HCT116 (cell line): Measurements from ENCODE around the gene A4GALT. TPM values are rescaled to one million over a fixed set of nuclear protein-coding genes. Genes with fewer than 3 reads are reported as not detected.

Source experiments
- ATAC-seq: fragments of 200-7000 bp; cut with Tn5 transposase; 2 replicates; pipeline ENCODE4 v1.9.1; 2020; ENCODE audit warnings: mild to moderate bottlenecking, moderate library complexity
- BruUV-seq: library from RNA; stranded (reverse); fragments of 400-500 nt; replicated peaks from 2 replicates; lab custom pipeline; 2021; lab: Mats Ljungman, UMichigan
- CTCF ChIA-PET: fragments of 300-600 bp; sonication (Branson Sonifier 250); formaldehyde crosslinking; loops from one replicate; lab custom pipeline; 2021; ENCODE audit warnings: antibody characterized with exemption; lab: Charles Lee
- POLR2A ChIA-PET: fragments of 300-600, 350-600 bp; sonication (Branson Sonifier 250); formaldehyde crosslinking; loops from one replicate; lab custom pipeline; 2021; ENCODE audit warnings: antibody characterized with exemption; lab: Charles Lee
- RAD21 ChIA-PET, 2 experiments: fragments of 300-600 bp; sonication (Branson Sonifier 250); formaldehyde crosslinking; loops; one replicate each; lab custom pipeline; 2023; ENCODE audit warnings: low total read pairs in 2 of 2; ENCODE audit not compliant: uncharacterized antibody in 2 of 2, unreplicated experiment in 2 of 2, low non-redundant PET in 1 of 2; lab: Charles Lee
- DNase-seq: peaks from one replicate; pipeline ENCODE4 v3.0.0-alpha.2; 2010; ENCODE audit warnings: low read depth, low spot score
- H2AFZ ChIP-seq: fragments of 200-600 bp; shearing (Covaris generic), sonication (generic); 2 replicates; pipeline ENCODE4 v1.6.1; 2017; ENCODE audit warnings: low read depth, mixed run types, mixed read lengths, antibody characterized with exemption, low read length; ENCODE audit not compliant: poor library complexity, severe bottlenecking
- H3K27ac ChIP-seq: 2 replicates; pipeline ENCODE4 v1.5.1; 2012; ENCODE audit warnings: low read depth, low read length
- H3K27me3 ChIP-seq: fragments of 200-600 bp; sonication (generic); 2 replicates; pipeline ENCODE4 v1.6.1; 2016; ENCODE audit warnings: mixed run types, low read length, mixed read lengths; ENCODE audit not compliant: insufficient read depth
- H3K36me3 ChIP-seq, 2 experiments: fragments of 200-500 bp in 1 of 2; fragments of 200-600 bp in 1 of 2; sonication (Bioruptor generic) in 1 of 2; sonication (generic) in 1 of 2; 2 replicates each; pipeline versions ENCODE4 v1.5.1 to v1.6.1; 2014 to 2016; ENCODE audit warnings: low read length in 2 of 2, inconsistent platforms in 1 of 2, mixed read lengths in 1 of 2, mixed run types in 1 of 2; ENCODE audit not compliant: insufficient read depth in 2 of 2, control insufficient read depth in 1 of 2
- H3K4me1 ChIP-seq, 2 experiments: fragments of 200-600 bp in 1 of 2; sonication (generic) in 1 of 2; 2 replicates each; pipeline versions ENCODE4 v1.5.1 to v1.6.1; 2012 to 2017; ENCODE audit warnings: low read length in 2 of 2, inconsistent platforms in 1 of 2, mild to moderate bottlenecking in 1 of 2, mixed read lengths in 1 of 2, mixed run types in 1 of 2, moderate library complexity in 1 of 2; ENCODE audit not compliant: insufficient read depth in 2 of 2, control insufficient read depth in 1 of 2
- H3K4me2 ChIP-seq: fragments of 200-600 bp; sonication (generic); 2 replicates; pipeline ENCODE4 v1.6.1; 2017; ENCODE audit warnings: mixed run types, low read length, mixed read lengths
- H3K4me3 ChIP-seq, 2 experiments: fragments of 200-600 bp in 1 of 2; sonication (generic) in 1 of 2; replicated peaks in 1 of 2; 2 replicates each; pipeline ENCODE4 v1.5.1; 2011 to 2016; ENCODE audit warnings: low read length in 2 of 2, control low read depth in 1 of 2, low read depth in 1 of 2, mild to moderate bottlenecking in 1 of 2, mixed read lengths in 1 of 2, mixed run types in 1 of 2
- H3K79me2 ChIP-seq: fragments of 200-600 bp; sonication (generic); 2 replicates; pipeline ENCODE4 v1.6.1; 2017; ENCODE audit warnings: mild to moderate bottlenecking, mixed run types, low read length, moderate library complexity, mixed read lengths; ENCODE audit not compliant: insufficient read depth
- H3K9ac ChIP-seq: fragments of 200-600 bp; sonication (generic); 2 replicates; pipeline ENCODE4 v1.6.1; 2016; ENCODE audit warnings: low read length, mixed read lengths
- H3K9me2 ChIP-seq: fragments of 200-600 bp; sonication (generic), shearing (Covaris generic); 2 replicates; pipeline ENCODE4 v1.6.1; 2017; ENCODE audit warnings: mixed run types, mild to moderate bottlenecking, moderate library complexity; ENCODE audit not compliant: insufficient read depth
- H3K9me3 ChIP-seq, 2 experiments: fragments of 200-500 bp in 1 of 2; fragments of 200-600 bp in 1 of 2; sonication (Bioruptor generic) in 1 of 2; sonication (generic) in 1 of 2; 2 replicates each; pipeline ENCODE4 v1.6.1; 2014 to 2017; ENCODE audit warnings: low read length in 2 of 2, mixed read lengths in 2 of 2, inconsistent platforms in 1 of 2, low read depth in 1 of 2, mild to moderate bottlenecking in 1 of 2, mixed run types in 1 of 2, moderate library complexity in 1 of 2; ENCODE audit not compliant: control insufficient read depth in 1 of 2, insufficient read depth in 1 of 2
- H4K20me1 ChIP-seq: fragments of 200-600 bp; sonication (generic), shearing (Covaris generic); 2 replicates; pipeline ENCODE4 v1.6.1; 2017; ENCODE audit warnings: mixed run types, mild to moderate bottlenecking, moderate library complexity; ENCODE audit not compliant: insufficient read depth
- ATF3 ChIP-seq: IDR thresholded peaks from 2 replicates; pipeline ENCODE4 v1.6.1; 2012
- CEBPB ChIP-seq: IDR thresholded peaks from 2 replicates; pipeline ENCODE4 v1.6.1; 2012; ENCODE audit warnings: low read depth
- CTCF ChIP-seq, 3 experiments: fragments of 200-600 bp in 1 of 3; sonication (generic) in 1 of 3; IDR thresholded peaks in 2 of 3; conservative IDR thresholded peaks in 1 of 3; 2 replicates each; pipeline ENCODE4 v1.5.1; 2012 to 2017; ENCODE audit warnings: low read depth in 2 of 3, low read length in 2 of 3, antibody characterized with exemption in 1 of 3, borderline replicate concordance in 1 of 3, control low read depth in 1 of 3, mild to moderate bottlenecking in 1 of 3, mixed read lengths in 1 of 3, mixed run types in 1 of 3, moderate library complexity in 1 of 3; ENCODE audit not compliant: insufficient read depth in 1 of 3
- EGR1 ChIP-seq: IDR thresholded peaks from 2 replicates; pipeline ENCODE4 v1.6.1; 2012; ENCODE audit warnings: low read depth
- ELF1 ChIP-seq: IDR thresholded peaks from 2 replicates; pipeline ENCODE4 v1.6.1; 2012; ENCODE audit warnings: low read depth, borderline replicate concordance
- EZH2phosphoT487 ChIP-seq: fragments of 200-600 bp; IDR thresholded peaks from 2 replicates; pipeline ENCODE4 v1.6.1; 2018; ENCODE audit warnings: antibody characterized with exemption, borderline replicate concordance
- RAD21 ChIP-seq: IDR thresholded peaks from 2 replicates; pipeline ENCODE4 v1.6.1; 2012; ENCODE audit warnings: low read depth, mild to moderate bottlenecking
- SIN3A ChIP-seq: IDR thresholded peaks from 2 replicates; pipeline ENCODE4 v1.6.1; 2012; ENCODE audit warnings: low read depth
- ZBTB33 ChIP-seq: IDR thresholded peaks from 2 replicates; pipeline ENCODE4 v1.6.1; 2011; ENCODE audit warnings: mild to moderate bottlenecking, low read length, moderate library complexity; ENCODE audit not compliant: insufficient replicate concordance; ENCODE audit errors: extremely low read depth
- ZFX ChIP-seq: fragments of 450-650 bp; IDR thresholded peaks from 2 replicates; pipeline ENCODE4 v1.6.1; 2017
- intact Hi-C: fragments of 100-400 bp; cut with micrococcal nuclease; formaldehyde crosslinking; loops from 2 replicates; pipeline ENCODE4 v1.10.0; 2022
- total RNA-seq: library from RNA; stranded (reverse); gene quantifications from one replicate; pipeline ENCODE4 v1.2.1, GENCODE V29; 2021; ENCODE audit not compliant: unreplicated experiment

Gene A4GALT
- total RNA-seq, 1 experiment from 2014 or later = 16.0 TPM

- DNase-seq = no peak
- TF ChIP-seq ZFX = no peak
- no peak for TF ChIP-seq EZH2phosphoT487
- no peak for TF ChIP-seq CEBPB
- TF ChIP-seq CTCF (IDR thresholded peaks at IDR 0.05 in 2 of 3, conservative IDR thresholded peaks at IDR 0.05 in 1 of 3; ENCODE audit: borderline replicate concordance in 1 of 3, insufficient read depth in 1 of 3, low read depth in 2 of 3, low read length in 2 of 3) = no peak
- no peak for TF ChIP-seq RAD21
- no peak for TF ChIP-seq ATF3
- TF ChIP-seq EGR1 = no peak
- no peak for TF ChIP-seq ELF1
- no peak for TF ChIP-seq SIN3A
- TF ChIP-seq ZBTB33 = no peak
Observed at GRCh38 chr22:42714768-42715390, 5.8 kb downstream of the A4GALT start.

More at GRCh38 chr22:42714768-42715390, 5.8 kb downstream of the A4GALT start:
- no peak overlapping the region for H3K4me2 ChIP-seq
- H3K9ac ChIP-seq = no peak overlapping the region
- H2AFZ ChIP-seq = no peak overlapping the region
- H3K4me1 ChIP-seq = peaks cover 41 to 65% of the 10 kb centered on the region in 2 experiments
- RAD21 ChIA-PET = no interaction called here
- ATAC-seq = no peak
- peaks cover 43% of the 10 kb centered on the region; the same call in 1 of the 2 replicates for H3K79me2 ChIP-seq
- H3K9me2 ChIP-seq = no peaks in the 10 kb centered on the region
- no peaks in the 10 kb centered on the region for H3K36me3 ChIP-seq
- no peak overlapping the region for H3K27ac ChIP-seq
- peaks cover 0 to 5% of the 10 kb centered on the region in 2 experiments; a peak in 1 of 4 replicates for H3K9me3 ChIP-seq
- POLR2A ChIA-PET = no interaction called here
- H4K20me1 ChIP-seq = no peaks in the 10 kb centered on the region
- intact Hi-C loops = no loop called here
- CTCF ChIA-PET = no interaction called here
- no peak overlapping the region for H3K4me3 ChIP-seq
- BruUV-seq = no TSS peak
- no peaks in the 10 kb centered on the region for H3K27me3 ChIP-seq
